ENCODE data around the gene SCGN. TPM values are rescaled to one million over a fixed set of nuclear protein-coding genes. Genes with fewer than 3 reads are reported as not detected.

The SCGN gene
- total and polyA plus RNA-seq, 2 of the 4 experiments (the other 2 are of a cell fraction): not detected

- Histone ChIP-seq H3K23ac (ENCODE audit: low read depth, low read length) (no peak overlapping the region), H3K27ac (ENCODE audit: insufficient read depth, low read length) (no peak overlapping the region), H2BK5ac (ENCODE audit: low read depth, low read length, poor library complexity, severe bottlenecking) (no peak overlapping the region), H4K20me1 (ENCODE audit: insufficient read depth, low read length) (no peaks in the 10 kb centered on the region), H2AFZ (replicated peaks; ENCODE audit: low read length, poor library complexity) (no peak overlapping the region), H3K4me3 (ENCODE audit: insufficient read depth, low read depth, low read length) (no peak overlapping the region), H2AK9ac (replicated peaks; ENCODE audit: low read depth, low read length, poor library complexity) (no peak overlapping the region), H3K27me3 (ENCODE audit: control insufficient read depth, insufficient read depth, low read length) (no peaks in the 10 kb centered on the region), H2BK15ac (ENCODE audit: low read depth, low read length) (no peak overlapping the region), H3K18ac (ENCODE audit: low read depth, low read length) (no peak overlapping the region), H3K9me1 (ENCODE audit: insufficient read depth, low read length) (no peaks in the 10 kb centered on the region), H2BK120ac (ENCODE audit: low read depth, low read length) (no peak overlapping the region), H2BK20ac (ENCODE audit: low read depth, low read length) (no peak overlapping the region), H3K36me3 (ENCODE audit: control insufficient read depth, insufficient read depth, low read length) (no peaks in the 10 kb centered on the region), H3K4me1 (ENCODE audit: control insufficient read depth, insufficient read depth, low read length) (no peaks in the 10 kb centered on the region), H3K56ac (ENCODE audit: extremely low read depth, insufficient read depth, low read length) (no peak overlapping the region), H3K9me3 (ENCODE audit: control insufficient read depth, insufficient read depth, low read length) (no peaks in the 10 kb centered on the region), H4K5ac (ENCODE audit: low read depth, low read length) (no peak overlapping the region), H2AK5ac (ENCODE audit: low read depth, low read length) (no peak overlapping the region), H4K8ac (ENCODE audit: low read depth in 2 of 2, low read length in 2 of 2) (no peak overlapping the region), H3K14ac (replicated peaks; ENCODE audit: low read depth, low read length) (no peak overlapping the region), H3K79me1 (ENCODE audit: low read depth in 1 of 2, low read length in 2 of 2) (no peaks in the 10 kb centered on the region), H4K91ac (ENCODE audit: insufficient read depth, low read depth, low read length) (no peak overlapping the region), H3K4me2 (ENCODE audit: low read depth, low read length) (no peak overlapping the region), H3K4ac (ENCODE audit: low read depth, low read length) (no peak overlapping the region), H3K9ac (ENCODE audit: low read depth, low read length) (no peak overlapping the region)
- CTCF ChIA-PET: no interaction called here
- ATAC-seq (ENCODE audit: low read depth) (no peak), DNase-seq (no peak)
- intact Hi-C loops (cut with micrococcal nuclease): no loop called here
- dilution Hi-C loops (cut with HindIII; ENCODE audit: low sequenced_read_pairs, unreplicated experiment): no loop called here
- POLR2A ChIA-PET (ENCODE audit: unreplicated experiment): no interaction called here
- 43% methylated on average over 3 of the region's 5 CpGs; no CpG with 5 or more reads in 1 of the 2 experiments for WGBS, 2 experiments (ENCODE audit: extremely low coverage in 2 of 2, insufficient read length in 1 of 2)
- no TSS peak for BruUV-seq (replicated peaks)
- in situ Hi-C loops (cut with MboI; ENCODE audit: low sequenced_read_pairs): no loop called here
- TF ChIP-seq CEBPB (IDR thresholded peaks at IDR 0.05; ENCODE audit: low read depth, low read length) (0 out of 2 replicates have a peak, but pooled peaks have one; percentile 18), RAD21 (IDR thresholded peaks at IDR 0.05; ENCODE audit: low read length) (no peak), BHLHE40 (IDR thresholded peaks at IDR 0.05; ENCODE audit: low read depth, low read length) (no peak), USF2 (IDR thresholded peaks at IDR 0.05; ENCODE audit: low read depth, low read length) (no peak), CHD1 (IDR thresholded peaks at IDR 0.05; ENCODE audit: low read depth, low read length) (no peak)
Measured at GRCh38 chr6:25676775-25677174, 24.8 kb downstream of the SCGN start.
